Measurements from ENCODE around the gene DUSP16. TPM values are rescaled to one million over a fixed set of nuclear protein-coding genes. Genes with fewer than 3 reads are reported as not detected.

DUSP16 gene
- total and polyA plus RNA-seq, 2 of the 8 experiments (the other 6 are each of a cell fraction or from before 2014, with no cell fraction given): 31.6 to 55.9 TPM

DNA sequence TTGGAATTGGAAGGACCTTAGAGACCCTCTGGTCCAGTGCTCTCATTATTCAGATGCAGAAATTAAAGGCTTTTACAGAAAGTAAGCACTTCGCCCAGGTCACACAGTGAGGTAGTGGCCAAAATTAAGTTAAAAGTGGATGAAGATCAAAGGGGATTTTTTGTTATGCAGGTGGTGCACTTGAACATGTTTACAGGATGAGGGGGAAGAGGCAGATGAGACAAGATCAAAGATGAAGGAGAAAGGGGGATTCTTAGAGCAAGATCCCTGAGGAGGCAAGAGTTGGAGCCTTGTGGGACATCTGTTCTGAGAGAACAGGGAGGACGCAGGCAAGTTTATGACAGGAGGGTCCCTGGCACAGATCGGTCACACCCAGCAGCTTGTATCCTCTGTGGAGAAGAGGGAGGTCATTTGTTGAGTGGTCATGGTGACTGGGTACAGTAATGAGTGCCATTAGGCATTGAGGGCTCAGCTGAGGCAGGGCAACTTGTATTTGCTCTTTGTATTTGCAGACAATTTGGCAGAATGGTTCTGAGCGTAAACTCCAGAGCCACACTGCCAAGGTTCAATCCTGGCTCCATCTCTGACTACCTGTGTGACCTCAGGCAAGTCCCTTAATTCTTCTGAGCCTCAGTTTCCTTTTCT is 121.8 kb downstream of the DUSP16 start:
- Histone ChIP-seq H3K79me1 (ENCODE audit: low read depth, low read length) (no peaks in the 10 kb centered on the region), H3K27ac (ENCODE audit: low read depth, low read length) (no peak overlapping the region), H2BK5ac (ENCODE audit: low read depth, low read length) (no peak overlapping the region), H3K36me3 (ENCODE audit: control insufficient read depth in 2 of 4, insufficient read depth in 4 of 4, low read length in 3 of 4) (peaks cover 0 to 7% (median 2%) of the 10 kb centered on the region in 4 experiments; a peak in 2 of 8 replicates), H3K18ac (ENCODE audit: extremely low read depth, low read length) (no peak overlapping the region), H2BK120ac (replicated peaks; ENCODE audit: low read depth, low read length) (no peak overlapping the region), H4K5ac (ENCODE audit: insufficient read length, low read depth, low read length) (no peak overlapping the region), H3K4me3 (ENCODE audit: extremely low read depth in 1 of 4, insufficient read depth in 2 of 4, low read depth in 3 of 4, low read length in 4 of 4) (no peak overlapping the region), H2AK5ac (ENCODE audit: low read depth, low read length) (no peak overlapping the region), H3K23me2 (ENCODE audit: low read depth, low read length) (no peaks in the 10 kb centered on the region), H3K9me3 (ENCODE audit: insufficient read depth in 2 of 2, low read depth in 1 of 2, low read length in 1 of 2) (no peaks in the 10 kb centered on the region), H4K91ac (replicated peaks; ENCODE audit: insufficient read length, low read length) (no peak overlapping the region), H3K4me2 (ENCODE audit: insufficient read depth in 1 of 2, low read depth in 2 of 2, low read length in 2 of 2) (no peak overlapping the region), H2BK12ac (ENCODE audit: low read depth, low read length) (0 out of 2 replicates have a peak overlapping the region, but pooled peaks have one; percentile 5), H3K79me2 (ENCODE audit: control insufficient read depth in 1 of 2, insufficient read depth in 2 of 2, low read length in 2 of 2) (no peaks in the 10 kb centered on the region), H3K14ac (ENCODE audit: insufficient read length) (no peak overlapping the region), H3K9ac (replicated peaks in 1 of 4; ENCODE audit: extremely low read depth in 1 of 4, low read depth in 3 of 4, low read length in 3 of 4) (no peak overlapping the region), H3K23ac (ENCODE audit: insufficient read length) (no peak overlapping the region), H3K27me3 (replicated peaks in 1 of 4; ENCODE audit: control insufficient read depth in 3 of 4, extremely low read depth in 1 of 4, insufficient read depth in 3 of 4, low read length in 3 of 4) (no peaks in the 10 kb centered on the region; a peak in 1 of 7 replicates), H2BK20ac (ENCODE audit: low read length) (no peak overlapping the region), H2BK15ac (ENCODE audit: low read length) (no peak overlapping the region), H3K4me1 (replicated peaks in 1 of 4; ENCODE audit: control insufficient read depth in 3 of 4, insufficient read depth in 4 of 4, low read length in 3 of 4) (no peaks in the 10 kb centered on the region), H3K56ac (replicated peaks; ENCODE audit: insufficient read length, low read depth, low read length) (no peak overlapping the region), H4K8ac (ENCODE audit: extremely low read depth, insufficient read depth, low read length) (no peak overlapping the region), H2AFZ (ENCODE audit: low read length) (no peak overlapping the region), H3K4ac (replicated peaks; ENCODE audit: insufficient read length, low read depth, low read length) (no peak overlapping the region), H4K20me1 (replicated peaks in 1 of 2; ENCODE audit: control insufficient read depth in 1 of 2, insufficient read depth in 2 of 2, low read length in 2 of 2) (no peaks in the 10 kb centered on the region)
- FAIRE-seq (no peak), DNase-seq (ENCODE audit: low read depth in 1 of 2, low spot score in 2 of 2) (no peak)
- POLR2A ChIA-PET (ENCODE audit: partially characterized antibody): no interaction called here
- WGBS, 2 experiments (ENCODE audit: extremely low coverage in 1 of 2, insufficient coverage in 1 of 2, insufficient read length in 1 of 2, insufficient replicate concordance in 2 of 2, low coverage in 1 of 2, low lambda C conversion rate in 2 of 2, missing lambda C conversion rate in 1 of 2): 88% methylated on average over 4 of the region's 4 CpGs; no CpG with 5 or more reads in 1 of the 2 experiments
- CTCF ChIA-PET (ENCODE audit: partially characterized antibody): interaction anchor here (0.9 kb wide), 1 partner anchor 226 kb away, joined by 3 read pairs; no protein-coding TSS in a partner anchor
- TF ChIP-seq KDM5A (IDR thresholded peaks at IDR 0.05; ENCODE audit: low read length): no peak
- no peak for TF ChIP-seq EZH2 (IDR thresholded peaks at IDR 0.05; ENCODE audit: low read depth, low read length, severe bottlenecking)
- TF ChIP-seq RBBP5 (IDR thresholded peaks at IDR 0.05; ENCODE audit: borderline replicate concordance, low read depth, low read length): no peak
- TF ChIP-seq, protein P1, sequence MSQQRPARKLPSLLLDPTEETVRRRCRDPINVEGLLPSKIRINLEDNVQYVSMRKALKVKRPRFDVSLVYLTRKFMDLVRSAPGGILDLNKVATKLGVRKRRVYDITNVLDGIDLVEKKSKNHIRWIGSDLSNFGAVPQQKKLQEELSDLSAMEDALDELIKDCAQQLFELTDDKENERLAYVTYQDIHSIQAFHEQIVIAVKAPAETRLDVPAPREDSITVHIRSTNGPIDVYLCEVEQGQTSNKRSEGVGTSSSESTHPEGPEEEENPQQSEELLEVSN (IDR thresholded peaks at IDR 0.05): no peak
- no peak for TF ChIP-seq POLR2AphosphoS5 (IDR thresholded peaks at IDR 0.05; ENCODE audit: low read depth, low read length)
- no peak for TF ChIP-seq RNF2 (IDR thresholded peaks at IDR 0.05; ENCODE audit: borderline replicate concordance, low read depth, low read length, missing control alignments, poor library complexity, severe bottlenecking)
- TF ChIP-seq SIRT6 (IDR thresholded peaks at IDR 0.05; ENCODE audit: low read length): no peak
- no peak for TF ChIP-seq RFX5 (IDR thresholded peaks at IDR 0.05; ENCODE audit: borderline replicate concordance, low read depth, low read length)
- no peak for TF ChIP-seq POU5F1 (IDR thresholded peaks at IDR 0.05; ENCODE audit: low read depth, low read length)
- TF ChIP-seq CBX8 (IDR thresholded peaks at IDR 0.05; ENCODE audit: borderline replicate concordance, low read depth, low read length): no peak
- TF ChIP-seq ZNF274 (IDR thresholded peaks at IDR 0.05; ENCODE audit: borderline replicate concordance, extremely low read depth, low read length): no peak
- no peak for TF ChIP-seq SP1 (IDR thresholded peaks at IDR 0.05; ENCODE audit: low read depth, low read length)
- no peak for TF ChIP-seq TCF12 (IDR thresholded peaks at IDR 0.05; ENCODE audit: low read depth, low read length)
